ENCODE results near the gene CACNA1A. TPM values are rescaled to one million over a fixed set of nuclear protein-coding genes. Genes with fewer than 3 reads are reported as not detected.
"Not testable (repeated sequence)": the region's sequence is repeated elsewhere in the genome, so short reads cannot be mapped to it uniquely, and the experiment has no call there.

Gene CACNA1A
- total RNA-seq, 1 donor from 2014 or later = 43.0 TPM

DNA sequence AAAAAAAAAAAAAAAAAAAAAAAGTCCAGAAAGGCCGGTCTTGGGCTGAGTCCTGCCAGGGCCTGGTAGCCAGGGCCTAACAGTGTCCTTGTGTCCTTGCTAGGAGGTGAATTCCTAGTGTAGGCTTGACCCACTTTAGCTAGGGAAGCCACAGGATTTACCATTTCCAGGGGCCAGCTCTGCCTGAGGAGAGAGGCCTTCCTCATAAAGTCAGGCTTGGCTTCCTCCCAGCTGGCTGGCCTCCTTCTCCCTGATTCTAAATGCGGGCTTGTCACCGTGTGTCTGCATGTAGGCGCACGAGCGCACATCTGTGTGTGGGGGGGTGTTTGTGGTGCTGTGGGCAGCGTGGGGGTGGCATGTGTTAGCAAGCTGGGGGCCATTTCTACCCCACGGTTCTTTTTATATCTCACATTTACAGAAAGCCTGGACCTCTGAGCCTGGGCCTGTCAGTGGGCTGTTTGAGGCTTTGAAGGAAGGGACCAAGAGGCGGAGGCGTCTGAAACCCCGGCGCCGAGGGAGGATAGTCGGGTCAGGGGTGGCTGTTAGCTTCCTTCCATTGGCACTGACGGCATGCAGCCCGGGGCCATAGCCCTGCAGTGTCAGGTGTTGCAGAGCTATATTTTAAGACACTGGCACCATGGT, 324.4 kb downstream of the CACNA1A start:
- no peak for DNase-seq (ENCODE audit: low spot score, unreplicated experiment)
- no peaks in the 10 kb centered on the region for H3K27me3 Mint-ChIP-seq
- H3K27ac Mint-ChIP-seq = peak overlapping the region; percentile 71
- H3K36me3 Mint-ChIP-seq (ENCODE audit: insufficient read depth) = no peaks in the 10 kb centered on the region
- TF ChIP-seq, protein P1, sequence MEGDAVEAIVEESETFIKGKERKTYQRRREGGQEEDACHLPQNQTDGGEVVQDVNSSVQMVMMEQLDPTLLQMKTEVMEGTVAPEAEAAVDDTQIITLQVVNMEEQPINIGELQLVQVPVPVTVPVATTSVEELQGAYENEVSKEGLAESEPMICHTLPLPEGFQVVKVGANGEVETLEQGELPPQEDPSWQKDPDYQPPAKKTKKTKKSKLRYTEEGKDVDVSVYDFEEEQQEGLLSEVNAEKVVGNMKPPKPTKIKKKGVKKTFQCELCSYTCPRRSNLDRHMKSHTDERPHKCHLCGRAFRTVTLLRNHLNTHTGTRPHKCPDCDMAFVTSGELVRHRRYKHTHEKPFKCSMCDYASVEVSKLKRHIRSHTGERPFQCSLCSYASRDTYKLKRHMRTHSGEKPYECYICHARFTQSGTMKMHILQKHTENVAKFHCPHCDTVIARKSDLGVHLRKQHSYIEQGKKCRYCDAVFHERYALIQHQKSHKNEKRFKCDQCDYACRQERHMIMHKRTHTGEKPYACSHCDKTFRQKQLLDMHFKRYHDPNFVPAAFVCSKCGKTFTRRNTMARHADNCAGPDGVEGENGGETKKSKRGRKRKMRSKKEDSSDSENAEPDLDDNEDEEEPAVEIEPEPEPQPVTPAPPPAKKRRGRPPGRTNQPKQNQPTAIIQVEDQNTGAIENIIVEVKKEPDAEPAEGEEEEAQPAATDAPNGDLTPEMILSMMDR (IDR thresholded peaks at IDR 0.05; ENCODE audit: unreplicated experiment) = no peak
- no peaks in the 10 kb centered on the region for H3K9me3 Mint-ChIP-seq (ENCODE audit: low read depth)
- H3K4me3 Mint-ChIP-seq (ENCODE audit: low read depth) = no peak overlapping the region
- H3K4me1 Mint-ChIP-seq (ENCODE audit: low read depth) = no peaks in the 10 kb centered on the region

DNA sequence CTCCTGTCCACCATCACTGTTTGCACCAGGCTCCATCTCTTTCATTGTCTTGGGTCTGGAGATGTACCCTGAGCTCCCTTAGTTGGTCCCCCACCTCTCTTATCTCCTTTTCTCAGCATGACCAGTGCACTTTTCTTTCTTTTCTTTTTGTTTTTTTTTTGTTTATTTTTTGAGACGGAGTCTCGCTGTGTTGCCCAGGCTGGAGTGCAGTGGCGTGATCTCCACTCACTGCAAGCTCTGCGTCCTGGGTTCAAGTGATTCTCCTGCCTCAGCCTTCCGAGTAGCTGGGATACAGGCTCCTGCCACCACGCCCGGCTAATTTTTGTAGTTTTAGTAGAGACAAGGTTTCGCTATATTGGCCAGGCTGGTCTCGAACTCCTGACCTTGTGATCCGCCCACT, 328.0 kb downstream of the CACNA1A start:
- DNase-seq (ENCODE audit: low spot score, unreplicated experiment); H3K4me3 Mint-ChIP-seq (ENCODE audit: low read depth); H3K36me3 Mint-ChIP-seq (ENCODE audit: insufficient read depth); H3K9me3 Mint-ChIP-seq (ENCODE audit: low read depth); H3K27me3 Mint-ChIP-seq; H3K27ac Mint-ChIP-seq; H3K4me1 Mint-ChIP-seq (ENCODE audit: low read depth): not testable (repeated sequence)

DNA sequence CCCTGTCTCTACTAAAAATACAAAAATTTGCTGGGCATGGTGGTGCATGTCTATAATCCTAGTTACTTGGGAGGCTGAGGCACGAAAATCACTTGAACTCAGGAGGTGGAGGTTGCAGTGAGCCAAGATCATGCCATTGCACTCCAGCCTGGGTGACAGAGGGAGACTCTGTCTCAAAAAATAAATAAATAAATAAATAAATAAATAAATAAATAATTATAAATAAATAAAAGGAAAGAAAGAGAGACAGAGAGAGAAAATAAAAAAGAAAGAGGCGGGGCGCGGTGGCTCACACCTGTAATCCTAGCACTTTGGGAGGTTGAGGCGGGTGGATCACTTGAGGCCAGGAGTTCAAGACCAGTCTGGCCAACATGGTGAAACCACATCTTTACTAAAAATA, 328.7 kb downstream of the CACNA1A start:
- H3K9me3 Mint-ChIP-seq (ENCODE audit: low read depth); H3K4me3 Mint-ChIP-seq (ENCODE audit: low read depth); H3K27ac Mint-ChIP-seq; DNase-seq (ENCODE audit: low spot score, unreplicated experiment); H3K27me3 Mint-ChIP-seq; H3K36me3 Mint-ChIP-seq (ENCODE audit: insufficient read depth); H3K4me1 Mint-ChIP-seq (ENCODE audit: low read depth): not testable (repeated sequence)

DNA sequence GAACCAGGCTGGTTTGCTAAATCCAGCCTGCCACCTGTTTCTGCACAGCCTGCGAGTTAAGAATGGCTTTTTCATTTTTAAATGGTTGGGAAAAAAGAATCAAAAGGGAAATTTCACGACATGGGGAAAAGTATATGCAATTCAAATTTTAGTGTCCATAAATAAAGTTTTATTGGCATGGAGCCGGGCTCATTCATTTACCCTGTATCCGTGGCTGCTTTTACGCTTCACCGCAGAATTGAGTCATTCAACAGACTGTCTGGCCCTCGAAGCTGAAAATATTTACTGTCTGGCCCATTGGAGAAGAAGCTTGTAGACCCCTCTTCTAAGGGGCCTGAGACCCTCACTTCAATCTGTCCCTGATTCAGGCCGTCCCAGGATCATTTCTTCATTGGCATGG, 329.9 kb downstream of the CACNA1A start:
- Mint-ChIP-seq H3K9me3 (ENCODE audit: low read depth) (no peaks in the 10 kb centered on the region), H3K36me3 (ENCODE audit: insufficient read depth) (no peaks in the 10 kb centered on the region), H3K27ac (no peak overlapping the region), H3K27me3 (no peaks in the 10 kb centered on the region), H3K4me3 (ENCODE audit: low read depth) (no peak overlapping the region), H3K4me1 (ENCODE audit: low read depth) (no peaks in the 10 kb centered on the region)
- TF ChIP-seq, protein P1 (IDR thresholded peaks at IDR 0.05; ENCODE audit: unreplicated experiment) = no peak
- DNase-seq (ENCODE audit: low spot score, unreplicated experiment) = no peak

DNA sequence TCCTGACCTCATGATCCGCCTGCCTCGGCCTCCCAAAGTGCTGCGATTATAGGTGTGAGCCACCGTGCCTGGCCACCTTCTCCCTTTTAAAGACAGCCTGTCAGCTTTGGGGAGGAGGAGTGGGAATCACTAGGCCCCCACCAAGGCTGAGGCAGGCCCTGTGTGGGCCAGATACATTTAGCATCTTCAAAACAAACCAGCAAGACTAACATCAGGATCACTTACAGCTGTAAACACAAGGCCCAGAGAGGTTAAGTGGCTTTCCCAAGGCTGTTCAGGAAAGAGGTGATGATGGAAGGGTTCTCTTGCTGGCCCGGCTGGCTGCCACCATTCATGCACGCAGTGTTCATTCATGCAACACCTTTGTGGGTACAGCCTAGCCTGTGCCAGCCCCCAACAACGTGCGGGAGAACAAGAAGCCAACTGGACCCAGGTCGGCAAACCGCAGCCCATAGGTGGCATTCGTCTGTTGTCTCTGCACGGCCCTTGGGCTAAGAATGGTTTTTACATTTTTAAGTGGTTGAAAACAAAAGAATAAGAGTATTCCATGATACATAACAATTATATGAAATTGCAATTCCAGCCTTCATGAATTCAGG, 333.0 kb downstream of the CACNA1A start:
- Mint-ChIP-seq H3K4me1 (ENCODE audit: low read depth) (peaks cover 10% of the 10 kb centered on the region), H3K27me3 (no peaks in the 10 kb centered on the region), H3K9me3 (ENCODE audit: low read depth) (no peaks in the 10 kb centered on the region), H3K36me3 (ENCODE audit: insufficient read depth) (no peaks in the 10 kb centered on the region), H3K27ac (no peak overlapping the region), H3K4me3 (ENCODE audit: low read depth) (no peak overlapping the region)
- TF ChIP-seq, protein P1 (IDR thresholded peaks at IDR 0.05; ENCODE audit: unreplicated experiment) = no peak
- no peak for DNase-seq (ENCODE audit: low spot score, unreplicated experiment)

DNA sequence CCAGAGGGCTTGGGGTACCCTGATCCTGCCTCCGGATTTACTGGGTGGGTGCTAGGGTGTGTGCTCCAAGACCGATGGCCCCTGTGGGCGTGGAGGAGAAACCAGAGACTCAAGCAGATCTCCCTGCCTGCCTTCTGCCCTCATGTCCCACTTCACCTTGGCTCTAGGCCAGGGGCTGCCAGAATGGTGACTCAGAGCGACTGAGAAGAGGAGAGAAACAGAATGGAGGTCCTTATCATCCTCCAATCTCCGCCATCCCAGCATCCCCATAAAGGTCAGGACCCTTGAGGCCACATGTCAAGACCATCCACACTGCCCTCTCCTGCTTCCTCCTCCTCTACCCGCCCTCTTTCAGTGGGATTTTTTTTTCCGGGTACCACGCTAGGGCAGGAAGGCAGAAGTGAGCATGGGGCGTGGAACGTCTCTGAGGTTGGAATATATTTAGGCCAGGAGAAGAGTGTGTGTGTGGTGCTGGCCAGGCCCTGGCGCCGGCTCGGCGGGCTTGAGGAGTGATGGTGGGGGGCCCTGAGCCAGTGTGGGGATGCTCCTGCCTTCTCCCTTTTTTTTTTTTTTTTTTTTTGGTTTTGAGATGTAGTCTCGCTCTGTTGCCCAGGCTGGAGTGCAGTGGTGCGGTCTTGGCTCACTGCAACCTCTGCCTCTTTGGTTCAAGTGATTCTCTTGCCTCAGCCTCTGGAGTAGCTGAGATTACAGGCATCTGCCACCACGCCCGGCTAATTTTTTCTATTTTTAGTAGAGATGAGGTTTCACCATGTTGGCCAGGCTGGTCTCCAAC, 333.7 kb downstream of the CACNA1A start:
- no peak overlapping the region for H3K27ac Mint-ChIP-seq
- no peaks in the 10 kb centered on the region for H3K9me3 Mint-ChIP-seq (ENCODE audit: low read depth)
- H3K4me1 Mint-ChIP-seq (ENCODE audit: low read depth) = peaks cover 13% of the 10 kb centered on the region
- TF ChIP-seq, protein P1 (IDR thresholded peaks at IDR 0.05; ENCODE audit: unreplicated experiment) = no peak
- no peak overlapping the region for H3K4me3 Mint-ChIP-seq (ENCODE audit: low read depth)
- DNase-seq (ENCODE audit: low spot score, unreplicated experiment) = no peak
- no peaks in the 10 kb centered on the region for H3K27me3 Mint-ChIP-seq
- H3K36me3 Mint-ChIP-seq (ENCODE audit: insufficient read depth) = no peaks in the 10 kb centered on the region

All from progenitor cell of endocrine pancreas (in vitro differentiated cells).